ENCODE measurements around the gene VPS16. TPM values are rescaled to one million over a fixed set of nuclear protein-coding genes. Genes with fewer than 3 reads are reported as not detected.

The VPS16 gene
- total and polyA plus RNA-seq, 2 of the 13 experiments (the other 11 are each of a cell fraction or from before 2014, with no cell fraction given) = 34.2 to 35.4 TPM

- TF ChIP-seq PITX1 (CRISPR knock-in tag; IDR thresholded peaks at IDR 0.05) = peak; percentile 79; the same call in 1 of the 2 replicates
- TF ChIP-seq ZNF350 (CRISPR knock-in tag; IDR thresholded peaks at IDR 0.05; ENCODE audit: borderline replicate concordance, low read depth) = peak; percentile 78
- peak; percentile 26; the same call in 1 of the 2 replicates for TF ChIP-seq HDAC2 (CRISPR knock-in tag; IDR thresholded peaks at IDR 0.05)
- TF ChIP-seq CREB1 (IDR thresholded peaks at IDR 0.05) = no peak
- no peak for TF ChIP-seq CREB1 (CRISPR knock-in tag; IDR thresholded peaks at IDR 0.05)
- no peak for TF ChIP-seq TBP (CRISPR knock-in tag; IDR thresholded peaks at IDR 0.05)
- no peak; the same call in 1 of the 2 replicates for TF ChIP-seq ZSCAN21 (CRISPR knock-in tag; IDR thresholded peaks at IDR 0.05; ENCODE audit: borderline replicate concordance)
- TF ChIP-seq CAMTA2 (CRISPR knock-in tag; IDR thresholded peaks at IDR 0.05; ENCODE audit: borderline replicate concordance) = peak; percentile 93; the same call in 1 of the 2 replicates
- peak; percentile 93 for TF ChIP-seq ZFP91 (CRISPR knock-in tag; IDR thresholded peaks at IDR 0.05; ENCODE audit: borderline replicate concordance)
- TF ChIP-seq RAD21 (CRISPR knock-in tag; IDR thresholded peaks at IDR 0.05) = peak; percentile 48; the same call in 1 of the 2 replicates
- TF ChIP-seq NONO (IDR thresholded peaks at IDR 0.05) = no peak
- TF ChIP-seq NONO (CRISPR knock-in tag; conservative IDR thresholded peaks at IDR 0.05) = no peak
- no peak for TF ChIP-seq ZNF362 (CRISPR knock-in tag; IDR thresholded peaks at IDR 0.05; ENCODE audit: borderline replicate concordance)
- TF ChIP-seq ZBTB7A (CRISPR knock-in tag; IDR thresholded peaks at IDR 0.05) = peak; percentile 67; the same call in 1 of the 2 replicates
- no peak for TF ChIP-seq NFYB (CRISPR knock-in tag; IDR thresholded peaks at IDR 0.05)
- TF ChIP-seq HNF4A (CRISPR knock-in tag; IDR thresholded peaks at IDR 0.05) = no peak
- no peak for TF ChIP-seq HNRNPH1 (optimal IDR thresholded peaks at IDR 0.05; ENCODE audit: low read depth, low read length)
- TF ChIP-seq SAFB2 (CRISPR knock-in tag; IDR thresholded peaks at IDR 0.05; ENCODE audit: borderline replicate concordance, low read depth) = no peak
- TF ChIP-seq GPBP1L1 (CRISPR knock-in tag; IDR thresholded peaks at IDR 0.05) = no peak
- TF ChIP-seq JUND (CRISPR knock-in tag; IDR thresholded peaks at IDR 0.05) = 0 out of 2 replicates have a peak, but pooled peaks have one; percentile 31
- no peak for TF ChIP-seq PBX3 (CRISPR knock-in tag; IDR thresholded peaks at IDR 0.05; ENCODE audit: borderline replicate concordance)
- peak; percentile 62; the same call in 1 of the 2 replicates for TF ChIP-seq TFDP1 (CRISPR knock-in tag; IDR thresholded peaks at IDR 0.05; ENCODE audit: borderline replicate concordance)
- no peak; the same call in 1 of the 2 replicates for TF ChIP-seq ZIK1 (CRISPR knock-in tag; IDR thresholded peaks at IDR 0.05; ENCODE audit: borderline replicate concordance, low read depth)
- TF ChIP-seq FOSL1 (CRISPR knock-in tag; IDR thresholded peaks at IDR 0.05; ENCODE audit: borderline replicate concordance) = no peak
- TF ChIP-seq ISX (CRISPR knock-in tag; conservative IDR thresholded peaks at IDR 0.05) = no peak
Measured at GRCh38 chr20:2872459-2873009, 32.0 kb downstream of the VPS16 start (continued).

All from HepG2 (cell line).